OCI-LY3 (cell line): Measurements from ENCODE around the gene TIMM44.

ENCODE experiments used
- CTCF ChIP-seq: fragments of 200-600, 300-600 bp; sonication (generic); IDR thresholded peaks from 2 replicates; pipeline ENCODE4 v1.5.1; 2014; ENCODE audit warnings: antibody characterized with exemption, low read length, low read depth
- EZH2phosphoT487 ChIP-seq: fragments of 200-600 bp; shearing (Covaris generic); IDR thresholded peaks from 2 replicates; pipeline ENCODE4 v1.6.1; 2018; ENCODE audit warnings: antibody characterized with exemption, mixed run types, low read depth

- TF ChIP-seq CTCF, result no peak
- no peak for TF ChIP-seq EZH2phosphoT487
Observed at GRCh38 chr19:7923295-7924191, 19.9 kb downstream of the TIMM44 start.
